ENCODE data around the gene UGT2B17. TPM values are rescaled to one million over a fixed set of nuclear protein-coding genes. Genes with fewer than 3 reads are reported as not detected.
"Not testable (repeated sequence)": the region's sequence is repeated elsewhere in the genome, so short reads cannot be mapped to it uniquely, and the experiment has no call there.

UGT2B17 gene
- total RNA-seq, 2 experiments from 2014 or later = not detected

DNA sequence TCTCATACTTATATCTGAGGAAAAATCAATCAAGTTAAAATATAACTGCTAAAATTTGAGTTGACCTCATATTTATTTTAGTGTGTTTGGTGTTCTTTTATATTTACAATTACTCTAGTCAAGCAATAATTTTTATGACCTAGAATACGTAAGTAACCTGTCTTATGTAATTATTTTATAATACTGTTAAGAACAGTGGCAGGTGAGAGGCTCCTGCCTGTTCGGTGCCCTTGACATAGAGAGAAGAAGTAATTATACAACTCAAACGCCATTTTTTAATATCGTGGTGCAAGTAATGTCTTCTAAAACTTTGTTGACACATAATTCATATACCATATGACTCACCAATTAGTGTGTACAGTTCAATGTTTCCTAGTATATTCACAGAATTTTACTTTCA is 7.6 kb downstream of the UGT2B17 start:
- H3K4me1 ChIP-seq (ENCODE audit: insufficient read depth, low read length, poor library complexity, severe bottlenecking); DNase-seq (ENCODE audit: low spot score); BruUV-seq (replicated peaks); H3K9me2 ChIP-seq (ENCODE audit: insufficient read depth, low read length); H2AFZ ChIP-seq (ENCODE audit: low read length); H3K4me2 ChIP-seq (ENCODE audit: low read length); intact Hi-C loops (cut with micrococcal nuclease; ENCODE audit: unreplicated experiment); H3K27ac ChIP-seq (ENCODE audit: low read depth, low read length, poor library complexity, severe bottlenecking); H3K4me3 ChIP-seq (ENCODE audit: low read depth, low read length, poor library complexity, severe bottlenecking); H3K36me3 ChIP-seq (ENCODE audit: insufficient read depth, low read length); H4K20me1 ChIP-seq (ENCODE audit: insufficient read depth, low read length); CTCF ChIA-PET (ENCODE audit: unreplicated experiment); H3K79me2 ChIP-seq (ENCODE audit: insufficient read depth, low read depth, low read length); H3K9me3 ChIP-seq (ENCODE audit: low read length): not testable (repeated sequence)
- POLR2A ChIA-PET = interaction anchor here (0.6 kb wide), 1 partner anchor 41 kb away, joined by 3 read pairs; no protein-coding TSS in a partner anchor

DNA sequence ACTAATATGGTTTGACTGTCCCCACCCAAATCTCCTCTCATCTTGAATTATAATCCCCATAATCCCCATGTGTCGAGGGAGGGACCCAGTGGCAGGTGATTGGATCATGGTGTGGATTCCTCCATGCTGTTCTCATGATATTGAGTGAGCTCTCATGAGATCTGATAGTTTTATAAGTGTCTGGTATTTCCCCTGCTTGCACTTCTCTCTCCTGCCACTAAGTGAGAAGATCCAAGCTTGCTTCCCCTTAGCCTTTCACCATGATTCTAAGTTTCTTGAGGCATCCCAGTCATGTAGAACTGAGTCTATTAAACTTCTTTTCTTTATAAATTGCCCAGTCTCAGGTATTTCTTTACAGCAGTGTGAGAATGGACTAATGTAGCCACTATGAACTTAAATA is 9.8 kb downstream of the UGT2B17 start:
- H3K27ac ChIP-seq (ENCODE audit: low read depth, low read length, poor library complexity, severe bottlenecking); H2AFZ ChIP-seq (ENCODE audit: low read length); H3K4me3 ChIP-seq (ENCODE audit: low read depth, low read length, poor library complexity, severe bottlenecking); H3K79me2 ChIP-seq (ENCODE audit: insufficient read depth, low read depth, low read length); H4K20me1 ChIP-seq (ENCODE audit: insufficient read depth, low read length); H3K36me3 ChIP-seq (ENCODE audit: insufficient read depth, low read length); H3K4me2 ChIP-seq (ENCODE audit: low read length); DNase-seq (ENCODE audit: low spot score); intact Hi-C loops (cut with micrococcal nuclease; ENCODE audit: unreplicated experiment); POLR2A ChIA-PET; CTCF ChIA-PET (ENCODE audit: unreplicated experiment); H3K9me3 ChIP-seq (ENCODE audit: low read length); H3K9me2 ChIP-seq (ENCODE audit: insufficient read depth, low read length); H3K4me1 ChIP-seq (ENCODE audit: insufficient read depth, low read length, poor library complexity, severe bottlenecking); BruUV-seq (replicated peaks): not testable (repeated sequence)

DNA sequence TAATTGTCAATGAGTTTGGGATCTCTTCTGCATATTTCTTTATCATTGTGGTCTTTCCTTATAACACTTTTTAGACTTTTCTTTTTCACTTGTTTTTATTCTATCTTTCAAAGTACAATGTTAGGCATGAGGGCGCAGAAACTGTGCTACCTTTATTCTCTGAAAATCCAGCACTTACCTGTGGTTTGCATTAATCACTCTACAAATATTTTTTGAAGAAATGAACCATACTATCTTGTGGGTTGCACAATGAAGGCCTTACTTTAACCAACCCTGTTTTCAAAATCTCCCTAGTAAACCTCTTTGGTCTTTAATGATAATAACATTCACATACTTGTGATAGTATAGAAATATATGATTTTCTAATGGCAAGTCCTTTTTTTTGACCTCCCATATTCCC is 11.0 kb downstream of the UGT2B17 start:
- H3K4me2 ChIP-seq (ENCODE audit: low read length); H3K79me2 ChIP-seq (ENCODE audit: insufficient read depth, low read depth, low read length); CTCF ChIA-PET (ENCODE audit: unreplicated experiment); intact Hi-C loops (cut with micrococcal nuclease; ENCODE audit: unreplicated experiment); H4K20me1 ChIP-seq (ENCODE audit: insufficient read depth, low read length); H3K27ac ChIP-seq (ENCODE audit: low read depth, low read length, poor library complexity, severe bottlenecking); H3K9me3 ChIP-seq (ENCODE audit: low read length); H3K9me2 ChIP-seq (ENCODE audit: insufficient read depth, low read length); H3K4me3 ChIP-seq (ENCODE audit: low read depth, low read length, poor library complexity, severe bottlenecking); POLR2A ChIA-PET; H3K4me1 ChIP-seq (ENCODE audit: insufficient read depth, low read length, poor library complexity, severe bottlenecking); H2AFZ ChIP-seq (ENCODE audit: low read length); BruUV-seq (replicated peaks); H3K36me3 ChIP-seq (ENCODE audit: insufficient read depth, low read length); DNase-seq (ENCODE audit: low spot score): not testable (repeated sequence)

DNA sequence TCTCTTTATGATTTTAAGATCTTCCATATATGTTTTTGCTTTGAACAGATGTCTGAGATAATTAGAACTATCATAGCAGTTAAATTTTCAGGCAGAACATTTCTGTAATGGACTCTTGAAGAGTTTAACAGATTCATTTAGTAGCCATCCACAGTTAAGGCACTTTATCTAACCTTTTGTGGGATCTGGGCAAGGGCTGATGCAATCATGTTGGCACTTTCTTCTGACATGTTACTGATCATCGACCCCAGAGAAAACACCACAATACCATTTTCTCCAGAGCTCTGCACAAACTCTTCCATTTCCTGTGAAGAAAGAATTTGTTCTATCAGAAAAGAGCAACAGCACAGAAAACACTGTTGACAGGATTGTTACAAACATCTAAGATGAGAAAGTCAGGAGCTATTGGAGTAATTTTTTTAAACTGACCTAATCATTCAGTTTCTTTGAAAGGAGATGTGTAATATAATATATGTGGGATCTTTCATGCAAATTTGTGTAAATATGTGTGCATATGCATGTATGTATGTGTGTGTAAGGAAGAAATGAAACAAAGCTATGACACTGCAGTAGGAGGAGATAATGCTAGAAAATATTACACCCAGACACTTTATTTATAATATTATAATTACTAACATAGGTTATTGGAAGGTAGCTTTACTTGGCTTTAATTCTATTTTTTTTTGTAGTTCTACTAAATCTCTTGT is 15.6 kb downstream of the UGT2B17 start:
- H3K9me2 ChIP-seq (ENCODE audit: insufficient read depth, low read length); H3K4me3 ChIP-seq (ENCODE audit: low read depth, low read length, poor library complexity, severe bottlenecking); H3K36me3 ChIP-seq (ENCODE audit: insufficient read depth, low read length); BruUV-seq (replicated peaks); intact Hi-C loops (cut with micrococcal nuclease; ENCODE audit: unreplicated experiment); H3K9me3 ChIP-seq (ENCODE audit: low read length); DNase-seq (ENCODE audit: low spot score); H3K4me2 ChIP-seq (ENCODE audit: low read length); H3K4me1 ChIP-seq (ENCODE audit: insufficient read depth, low read length, poor library complexity, severe bottlenecking); POLR2A ChIA-PET; H4K20me1 ChIP-seq (ENCODE audit: insufficient read depth, low read length); H3K79me2 ChIP-seq (ENCODE audit: insufficient read depth, low read depth, low read length); H2AFZ ChIP-seq (ENCODE audit: low read length); CTCF ChIA-PET (ENCODE audit: unreplicated experiment); H3K27ac ChIP-seq (ENCODE audit: low read depth, low read length, poor library complexity, severe bottlenecking): not testable (repeated sequence)

DNA sequence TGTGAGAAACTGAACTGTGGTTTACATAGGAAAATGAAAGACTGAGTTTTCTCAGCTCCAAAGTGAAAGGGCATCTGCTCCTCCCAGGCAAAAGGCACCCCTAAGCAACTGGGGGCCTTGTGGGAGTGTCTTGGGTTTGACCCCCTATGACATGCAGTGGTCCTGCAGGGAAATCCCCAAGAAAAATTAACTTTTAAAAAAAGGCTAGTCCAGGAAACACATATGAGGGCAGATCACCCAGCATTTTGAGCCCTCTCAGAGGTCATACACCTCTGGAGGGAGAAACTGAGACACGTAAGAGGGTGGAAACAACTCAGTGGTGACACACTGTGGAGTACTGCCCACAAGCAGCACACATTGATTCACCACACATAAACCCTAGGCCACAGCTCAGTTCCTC is 22.3 kb downstream of the UGT2B17 start:
- H4K20me1 ChIP-seq (ENCODE audit: insufficient read depth, low read length); POLR2A ChIA-PET; H2AFZ ChIP-seq (ENCODE audit: low read length); H3K27ac ChIP-seq (ENCODE audit: low read depth, low read length, poor library complexity, severe bottlenecking); intact Hi-C loops (cut with micrococcal nuclease; ENCODE audit: unreplicated experiment); H3K4me3 ChIP-seq (ENCODE audit: low read depth, low read length, poor library complexity, severe bottlenecking); H3K4me2 ChIP-seq (ENCODE audit: low read length); H3K4me1 ChIP-seq (ENCODE audit: insufficient read depth, low read length, poor library complexity, severe bottlenecking); H3K9me2 ChIP-seq (ENCODE audit: insufficient read depth, low read length); CTCF ChIA-PET (ENCODE audit: unreplicated experiment); BruUV-seq (replicated peaks); H3K79me2 ChIP-seq (ENCODE audit: insufficient read depth, low read depth, low read length); H3K36me3 ChIP-seq (ENCODE audit: insufficient read depth, low read length); DNase-seq (ENCODE audit: low spot score); H3K9me3 ChIP-seq (ENCODE audit: low read length): not testable (repeated sequence)

DNA sequence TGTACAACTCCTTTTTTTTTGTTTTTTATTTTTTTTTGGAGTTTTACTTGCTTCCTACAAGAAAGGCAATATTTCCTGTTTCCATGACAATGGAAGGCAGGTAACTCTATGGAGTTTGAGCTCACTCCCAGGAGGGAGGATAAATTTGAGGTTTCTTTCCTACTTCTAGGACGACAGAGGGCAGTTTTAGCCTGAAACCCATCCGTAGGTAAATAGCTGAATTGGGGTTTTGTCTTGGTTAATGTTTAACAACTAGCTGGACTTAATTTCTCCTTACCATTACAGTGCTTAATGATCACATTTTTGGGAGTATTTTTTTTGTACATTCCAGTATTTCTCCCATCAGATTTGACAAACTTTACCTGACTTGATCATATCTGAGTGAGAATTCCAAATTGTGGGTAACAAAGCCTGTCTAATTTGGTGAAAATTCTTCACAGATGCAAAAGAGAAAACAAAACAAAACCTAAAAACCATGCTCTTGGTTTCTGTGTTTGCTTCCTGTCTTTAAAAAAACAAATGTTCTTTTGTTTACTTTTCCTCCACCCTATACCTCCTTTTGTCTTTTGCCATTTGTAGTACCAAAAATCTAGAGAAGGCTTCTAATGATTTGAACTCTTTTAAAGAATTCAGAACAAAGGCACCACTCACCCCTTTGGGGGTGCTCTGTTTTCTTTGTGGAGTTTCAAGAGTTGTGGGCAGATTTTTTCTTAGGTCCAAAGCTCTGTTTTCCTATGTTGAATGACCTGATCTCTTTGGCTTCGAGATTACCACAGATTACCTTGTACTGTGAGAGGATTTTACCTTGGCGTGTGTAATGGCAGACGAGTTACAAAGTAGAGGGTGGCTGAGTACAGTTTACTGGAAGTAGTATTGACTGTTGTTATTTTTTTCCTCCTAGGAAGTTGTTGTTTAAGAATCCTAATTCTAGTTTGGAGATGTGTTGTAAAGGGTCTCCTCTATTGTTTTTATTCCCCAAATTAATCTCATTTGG is 23.0 kb downstream of the UGT2B17 start:
- H3K79me2 ChIP-seq (ENCODE audit: insufficient read depth, low read depth, low read length); H3K4me2 ChIP-seq (ENCODE audit: low read length); H3K36me3 ChIP-seq (ENCODE audit: insufficient read depth, low read length); H3K4me1 ChIP-seq (ENCODE audit: insufficient read depth, low read length, poor library complexity, severe bottlenecking); intact Hi-C loops (cut with micrococcal nuclease; ENCODE audit: unreplicated experiment); BruUV-seq (replicated peaks); H4K20me1 ChIP-seq (ENCODE audit: insufficient read depth, low read length); H2AFZ ChIP-seq (ENCODE audit: low read length); POLR2A ChIA-PET; CTCF ChIA-PET (ENCODE audit: unreplicated experiment); H3K27ac ChIP-seq (ENCODE audit: low read depth, low read length, poor library complexity, severe bottlenecking); H3K9me2 ChIP-seq (ENCODE audit: insufficient read depth, low read length); H3K4me3 ChIP-seq (ENCODE audit: low read depth, low read length, poor library complexity, severe bottlenecking); DNase-seq (ENCODE audit: low spot score); H3K9me3 ChIP-seq (ENCODE audit: low read length): not testable (repeated sequence)
